Measurements from ENCODE around the gene CIRBP.

The CIRBP gene

DNA sequence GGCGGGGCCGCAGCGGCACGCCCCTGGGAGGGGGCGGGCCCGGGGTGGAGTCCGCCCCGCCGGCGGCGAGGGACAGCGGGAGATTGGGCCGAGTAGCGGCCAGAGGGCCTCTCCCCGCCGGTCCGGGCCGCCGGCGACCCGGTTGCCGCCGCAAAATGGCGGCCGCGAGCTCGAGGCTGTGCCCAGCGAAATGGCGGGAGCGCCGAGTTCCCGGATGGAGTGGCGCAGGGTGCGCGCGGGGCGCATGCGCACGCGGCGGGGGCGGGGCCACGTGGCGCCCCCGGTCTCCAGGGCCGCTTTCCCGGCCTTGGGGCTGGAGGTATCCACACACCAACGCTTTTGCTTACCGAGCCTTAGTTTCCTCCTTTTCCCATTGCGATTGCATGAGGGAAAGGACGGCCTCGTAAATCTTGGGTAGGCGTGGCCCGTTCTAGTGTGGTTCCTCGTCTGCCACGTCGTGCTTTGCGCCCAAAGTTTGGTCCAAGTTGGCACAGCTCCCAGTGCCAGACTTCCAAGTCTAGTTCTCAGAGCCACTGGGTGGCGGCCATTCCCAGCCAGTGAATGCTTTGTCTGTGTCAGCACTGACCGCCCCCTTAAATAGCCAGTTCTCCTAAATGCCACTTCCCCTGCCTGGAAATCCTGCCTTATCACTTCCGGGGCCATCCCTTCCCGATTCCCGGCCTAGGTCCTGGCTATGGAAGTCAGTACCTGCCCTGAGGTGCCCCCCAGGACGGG is 513 bp downstream of the CIRBP start:
- TF ChIP-seq SUZ12 (IDR thresholded peaks at IDR 0.05; ENCODE audit: extremely low read depth, insufficient read depth, insufficient read length) (no peak), YY1 (IDR thresholded peaks at IDR 0.05; ENCODE audit: insufficient read depth, insufficient read length) (peak; percentile 91)
- Histone ChIP-seq H3K4me3 (ENCODE audit: insufficient read length, low read depth) (peak overlapping the region; percentile 87), H3K4me1 (ENCODE audit: insufficient read depth, insufficient read length) (peaks cover 55% of the 10 kb centered on the region), H3K27me3 (ENCODE audit: insufficient read depth, insufficient read length) (peaks cover 15% of the 10 kb centered on the region), H3K9me3 (ENCODE audit: insufficient read depth, low read length) (no peaks in the 10 kb centered on the region), H3K36me3 (ENCODE audit: insufficient read depth, insufficient read length, low read length) (peaks cover 55% of the 10 kb centered on the region), H3K9ac (ENCODE audit: insufficient read length, low read depth) (peak overlapping the region; percentile 100)
- DNase-seq (ENCODE audit: low read depth, low spot score) = no peak

DNA sequence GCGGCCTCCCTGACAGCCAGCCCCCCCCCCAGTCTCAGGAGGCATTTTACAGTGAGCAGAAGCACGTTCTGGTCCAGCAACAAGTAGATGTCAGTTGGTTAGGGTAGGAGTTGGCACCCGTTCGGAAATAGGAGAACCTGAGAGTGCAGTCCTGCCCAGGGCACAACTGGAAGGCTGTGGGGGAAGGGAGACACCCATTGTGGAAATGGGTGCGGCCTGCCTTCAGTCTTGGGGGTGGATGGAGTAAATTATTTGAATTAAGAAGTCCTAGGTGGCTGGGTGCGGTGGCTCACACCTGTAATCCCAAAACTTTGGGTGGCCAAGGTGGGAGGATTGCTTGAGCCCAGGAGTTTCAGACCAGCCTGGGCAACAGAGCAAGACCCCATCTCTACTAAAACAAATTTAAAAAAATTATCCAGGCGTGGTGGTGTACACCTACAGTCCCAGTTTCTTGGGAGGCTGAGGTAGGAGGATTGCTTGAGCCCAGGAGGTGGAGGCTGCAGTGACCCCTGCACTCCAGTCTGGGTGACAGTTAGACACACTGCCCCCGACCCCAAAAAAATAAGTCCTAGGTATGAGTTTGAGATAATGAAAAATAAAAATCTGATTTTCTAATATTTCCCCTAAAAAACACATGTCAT is 1.2 kb downstream of the CIRBP start:
- Histone ChIP-seq H3K4me1 (ENCODE audit: insufficient read depth, insufficient read length) (peaks cover 48% of the 10 kb centered on the region), H3K27me3 (ENCODE audit: insufficient read depth, insufficient read length) (peaks cover 15% of the 10 kb centered on the region), H3K36me3 (ENCODE audit: insufficient read depth, insufficient read length, low read length) (peaks cover 54% of the 10 kb centered on the region), H3K4me3 (ENCODE audit: insufficient read length, low read depth) (peak overlapping the region; percentile 87), H3K9ac (ENCODE audit: insufficient read length, low read depth) (peak overlapping the region; percentile 100), H3K9me3 (ENCODE audit: insufficient read depth, low read length) (no peaks in the 10 kb centered on the region)
- no peak for DNase-seq (ENCODE audit: low read depth, low spot score)
- TF ChIP-seq ZNF274 (IDR thresholded peaks at IDR 0.05; ENCODE audit: low read depth, low read length) = no peak
- TF ChIP-seq SUZ12 (IDR thresholded peaks at IDR 0.05; ENCODE audit: extremely low read depth, insufficient read depth, insufficient read length) = no peak
- TF ChIP-seq YY1 (IDR thresholded peaks at IDR 0.05; ENCODE audit: insufficient read depth, insufficient read length) = no peak

DNA sequence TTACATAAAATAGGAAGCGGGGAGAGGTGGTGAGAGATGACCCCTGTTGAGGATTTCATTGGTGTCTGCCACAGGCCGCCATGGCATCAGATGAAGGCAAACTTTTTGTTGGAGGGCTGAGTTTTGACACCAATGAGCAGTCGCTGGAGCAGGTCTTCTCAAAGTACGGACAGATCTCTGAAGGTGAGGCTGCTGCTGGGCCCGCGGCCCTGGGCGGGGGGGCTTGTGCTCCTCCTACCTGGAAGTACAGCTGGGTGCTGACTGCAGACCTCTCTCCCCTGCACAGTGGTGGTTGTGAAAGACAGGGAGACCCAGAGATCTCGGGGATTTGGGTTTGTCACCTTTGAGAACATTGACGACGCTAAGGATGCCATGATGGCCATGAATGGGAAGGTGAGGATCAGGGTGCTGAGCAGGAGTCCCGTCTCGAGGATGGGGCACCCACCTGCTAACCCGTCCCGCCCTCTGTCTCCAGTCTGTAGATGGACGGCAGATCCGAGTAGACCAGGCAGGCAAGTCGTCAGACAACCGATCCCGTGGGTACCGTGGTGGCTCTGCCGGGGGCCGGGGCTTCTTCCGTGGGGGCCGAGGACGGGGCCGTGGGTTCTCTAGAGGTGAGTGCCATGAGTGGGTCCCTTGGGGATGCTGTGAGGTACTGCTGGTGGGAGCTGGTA is 1.9 kb downstream of the CIRBP start:
- Histone ChIP-seq H3K4me3 (ENCODE audit: insufficient read length, low read depth) (peak overlapping the region; percentile 19), H3K9me3 (ENCODE audit: insufficient read depth, low read length) (no peaks in the 10 kb centered on the region), H3K9ac (ENCODE audit: insufficient read length, low read depth) (peak overlapping the region; percentile 100), H3K4me1 (ENCODE audit: insufficient read depth, insufficient read length) (peaks cover 45% of the 10 kb centered on the region), H3K27me3 (ENCODE audit: insufficient read depth, insufficient read length) (peaks cover 15% of the 10 kb centered on the region), H3K36me3 (ENCODE audit: insufficient read depth, insufficient read length, low read length) (peaks cover 54% of the 10 kb centered on the region)
- TF ChIP-seq YY1 (IDR thresholded peaks at IDR 0.05; ENCODE audit: insufficient read depth, insufficient read length) (no peak), ZNF274 (IDR thresholded peaks at IDR 0.05; ENCODE audit: low read depth, low read length) (no peak), SUZ12 (IDR thresholded peaks at IDR 0.05; ENCODE audit: extremely low read depth, insufficient read depth, insufficient read length) (no peak)
- no peak for DNase-seq (ENCODE audit: low read depth, low spot score)

DNA sequence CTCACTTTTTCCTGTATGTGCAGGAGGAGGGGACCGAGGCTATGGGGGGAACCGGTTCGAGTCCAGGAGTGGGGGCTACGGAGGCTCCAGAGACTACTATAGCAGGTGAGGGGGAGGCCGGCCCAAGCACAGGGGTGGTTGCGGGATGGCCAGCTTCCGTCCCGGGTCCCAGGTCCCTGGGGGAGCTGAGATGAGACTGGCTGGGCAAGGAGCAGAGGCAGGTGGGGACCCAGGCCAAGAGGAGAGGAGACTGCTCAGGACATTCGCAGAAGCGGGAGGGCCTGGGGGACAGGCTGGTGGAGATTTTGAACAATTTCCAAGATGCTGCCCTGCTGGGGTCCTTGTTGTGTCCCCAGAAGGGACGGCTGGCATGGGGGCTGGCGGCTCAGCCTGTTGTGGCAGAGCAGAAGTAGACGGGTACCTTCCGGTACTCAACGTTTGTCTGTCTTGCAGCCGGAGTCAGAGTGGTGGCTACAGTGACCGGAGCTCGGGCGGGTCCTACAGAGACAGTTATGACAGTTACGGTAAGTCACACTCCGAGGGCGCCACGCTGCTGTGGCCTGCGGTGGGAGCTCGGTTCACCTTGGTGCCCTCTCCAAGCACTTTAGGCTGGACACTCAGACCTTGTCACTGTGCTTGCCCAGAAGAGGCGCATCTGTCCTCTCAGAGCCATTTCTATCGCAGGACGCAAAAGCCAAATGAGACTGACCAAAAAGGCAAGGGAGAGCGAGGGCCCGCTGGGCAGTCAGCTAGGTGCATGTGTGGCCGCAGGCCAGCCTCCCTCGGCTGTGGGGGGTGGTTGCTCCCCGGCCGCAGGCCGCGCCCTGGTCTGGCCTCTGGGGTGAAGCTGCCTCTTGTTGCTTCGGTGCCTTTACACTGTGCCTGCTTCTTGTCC is 2.6 kb downstream of the CIRBP start:
- peaks cover 60% of the 10 kb centered on the region for H3K36me3 ChIP-seq (ENCODE audit: insufficient read depth, insufficient read length, low read length)
- peaks cover 15% of the 10 kb centered on the region for H3K27me3 ChIP-seq (ENCODE audit: insufficient read depth, insufficient read length)
- no peak for TF ChIP-seq YY1 (IDR thresholded peaks at IDR 0.05; ENCODE audit: insufficient read depth, insufficient read length)
- no peak for TF ChIP-seq SUZ12 (IDR thresholded peaks at IDR 0.05; ENCODE audit: extremely low read depth, insufficient read depth, insufficient read length)
- TF ChIP-seq ZNF274 (IDR thresholded peaks at IDR 0.05; ENCODE audit: low read depth, low read length) = no peak
- DNase-seq (ENCODE audit: low read depth, low spot score) = no peak
- H3K9ac ChIP-seq (ENCODE audit: insufficient read length, low read depth) = peak overlapping the region; percentile 100
- no peaks in the 10 kb centered on the region for H3K9me3 ChIP-seq (ENCODE audit: insufficient read depth, low read length)
- peaks cover 45% of the 10 kb centered on the region for H3K4me1 ChIP-seq (ENCODE audit: insufficient read depth, insufficient read length)
- no peak overlapping the region for H3K4me3 ChIP-seq (ENCODE audit: insufficient read length, low read depth)

DNA sequence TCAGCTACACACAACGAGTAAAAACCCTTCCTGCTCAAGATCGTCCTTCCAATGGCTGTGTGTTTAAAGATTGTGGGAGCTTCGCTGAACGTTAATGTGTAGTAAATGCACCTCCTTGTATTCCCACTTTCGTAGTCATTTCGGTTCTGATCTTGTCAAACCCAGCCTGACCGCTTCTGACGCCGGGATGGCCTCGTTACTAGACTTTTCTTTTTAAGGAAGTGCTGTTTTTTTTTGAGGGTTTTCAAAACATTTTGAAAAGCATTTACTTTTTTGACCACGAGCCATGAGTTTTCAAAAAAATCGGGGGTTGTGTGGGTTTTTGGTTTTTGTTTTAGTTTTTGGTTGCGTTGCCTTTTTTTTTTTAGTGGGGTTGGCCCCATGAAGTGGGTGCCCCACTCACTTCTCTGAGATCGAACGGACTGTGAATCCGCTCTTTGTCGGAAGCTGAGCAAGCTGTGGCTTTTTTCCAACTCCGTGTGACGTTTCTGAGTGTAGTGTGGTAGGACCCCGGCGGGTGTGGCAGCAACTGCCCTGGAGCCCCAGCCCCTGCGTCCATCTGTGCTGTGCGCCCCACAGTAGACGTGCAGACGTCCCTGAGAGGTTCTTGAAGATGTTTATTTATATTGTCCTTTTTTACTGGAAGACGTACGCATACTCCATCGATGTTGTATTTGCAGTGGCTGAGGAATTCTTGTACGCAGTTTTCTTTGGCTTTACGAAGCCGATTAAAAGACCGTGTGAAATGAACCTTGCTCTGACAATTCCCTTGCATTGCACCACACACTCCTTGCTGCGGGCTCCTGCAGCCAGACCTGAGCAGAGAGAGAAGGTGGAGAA is 3.5 kb downstream of the CIRBP start:
- DNase-seq (ENCODE audit: low read depth, low spot score) = no peak
- no peaks in the 10 kb centered on the region for H3K9me3 ChIP-seq (ENCODE audit: insufficient read depth, low read length)
- H3K36me3 ChIP-seq (ENCODE audit: insufficient read depth, insufficient read length, low read length) = peaks cover 68% of the 10 kb centered on the region
- H3K9ac ChIP-seq (ENCODE audit: insufficient read length, low read depth) = peak overlapping the region; percentile 100
- H3K4me1 ChIP-seq (ENCODE audit: insufficient read depth, insufficient read length) = peaks cover 43% of the 10 kb centered on the region
- TF ChIP-seq ZNF274 (IDR thresholded peaks at IDR 0.05; ENCODE audit: low read depth, low read length) (no peak), SUZ12 (IDR thresholded peaks at IDR 0.05; ENCODE audit: extremely low read depth, insufficient read depth, insufficient read length) (no peak), YY1 (IDR thresholded peaks at IDR 0.05; ENCODE audit: insufficient read depth, insufficient read length) (no peak)
- peaks cover 9% of the 10 kb centered on the region for H3K27me3 ChIP-seq (ENCODE audit: insufficient read depth, insufficient read length)
- H3K4me3 ChIP-seq (ENCODE audit: insufficient read length, low read depth) = no peak overlapping the region
